NCI-H1105 (cell line): ENCODE results near the gene NEURL4.
A peak's percentile ranks its signal among the peaks of the same experiment; 100 is the strongest.

Experiments
- DNase-seq: peaks from one replicate; lab custom pipeline; 2025; lab: John Stamatoyannopoulos, UW

The NEURL4 gene

GRCh38 chr17:7323731-7324437 is 5.3 kb downstream of the NEURL4 start:
- no peak for DNase-seq

GRCh38 chr17:7322520-7323194 is 6.5 kb downstream of the NEURL4 start:
- no peak for DNase-seq

- no peak for DNase-seq
Measured at GRCh38 chr17:7321466-7321865, 7.7 kb downstream of the NEURL4 start.

- no peak for DNase-seq
Measured at GRCh38 chr17:7318121-7318860, 10.8 kb downstream of the NEURL4 start.

GRCh38 chr17:7317161-7317803 is 11.9 kb downstream of the NEURL4 start:
- DNase-seq = no peak

GRCh38 chr17:7315570-7316235 is 13.4 kb downstream of the NEURL4 start:
- peak; percentile 6 for DNase-seq

GRCh38 chr17:7314719-7315569 is 14.2 kb downstream of the NEURL4 start, which contains the start of gene GPS2:
TSS of gene GPS2 (minus strand) at chr17:7315360. CDS start at chr17:7315052, 308 bp downstream.
- DNase-seq = peak; percentile 93

- no peak for DNase-seq
Measured at GRCh38 chr17:7313890-7314718, 15.0 kb downstream of the NEURL4 start.

- DNase-seq = no peak
Measured at GRCh38 chr17:7313088-7313889, 15.8 kb downstream of the NEURL4 start.

GRCh38 chr17:7312432-7313087 is 16.6 kb downstream of the NEURL4 start:
- DNase-seq = no peak

GRCh38 chr17:7311110-7311705 is 17.9 kb downstream of the NEURL4 start:
- no peak for DNase-seq

- no peak for DNase-seq
Measured at GRCh38 chr17:7309628-7310027, 19.5 kb downstream of the NEURL4 start.

- DNase-seq = peak; percentile 79
Measured at GRCh38 chr17:7308625-7309433, 20.3 kb downstream of the NEURL4 start.

GRCh38 chr17:7307686-7308624 is 21.2 kb downstream of the NEURL4 start:
- no peak for DNase-seq

- DNase-seq = peak; percentile 100
Measured at GRCh38 chr17:7306911-7307685, 22.0 kb downstream of the NEURL4 start, which contains the start of gene EIF5A. TSS of gene EIF5A (plus strand) at chr17:7307628. CDS start at chr17:7309636, 2,008 bp downstream.
